Measurements from ENCODE around the gene FRMD4A.

Gene FRMD4A

GRCh38 chr10:14327527-14327926 is 3.2 kb downstream of the FRMD4A start:
- no peak overlapping the region for H3K4me3 ChIP-seq (ENCODE audit: low read length)
- TF ChIP-seq ZNF274 (IDR thresholded peaks at IDR 0.05; ENCODE audit: low read depth, low read length) = no peak

DNA sequence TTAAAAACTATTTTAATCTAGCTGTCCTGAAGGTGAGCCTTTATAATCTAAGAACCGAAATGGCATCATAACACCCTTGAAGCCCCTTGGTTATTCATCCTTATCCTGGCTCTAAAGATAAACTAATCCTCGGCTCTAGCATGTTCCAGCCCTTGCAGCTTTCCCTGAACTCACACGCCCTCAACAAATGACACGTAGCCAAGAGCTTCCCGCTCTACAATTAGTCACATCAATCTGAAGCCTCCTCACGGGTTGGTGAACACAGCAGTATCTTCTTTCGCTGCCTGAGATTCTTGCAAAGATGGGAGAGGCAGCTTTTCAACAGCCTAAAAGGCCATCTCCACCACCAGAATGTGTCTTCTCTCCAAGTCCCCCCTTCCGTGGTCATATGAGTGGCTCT is 4.1 kb downstream of the FRMD4A start:
- no peak for TF ChIP-seq ZNF274 (IDR thresholded peaks at IDR 0.05; ENCODE audit: low read depth, low read length)

GRCh38 chr10:14325325-14325955 is 5.3 kb downstream of the FRMD4A start:
- H3K4me3 ChIP-seq (ENCODE audit: low read length) = no peak overlapping the region
- no peak for TF ChIP-seq ZNF274 (IDR thresholded peaks at IDR 0.05; ENCODE audit: low read depth, low read length)

More for the DNA sequence above, 4.1 kb downstream of the FRMD4A start:
- H3K4me3 ChIP-seq (ENCODE audit: low read length) = no peak overlapping the region

GRCh38 chr10:14322526-14323188 is 8.1 kb downstream of the FRMD4A start:
- no peak for TF ChIP-seq ZNF274 (IDR thresholded peaks at IDR 0.05; ENCODE audit: low read depth, low read length)
- no peak overlapping the region for H3K4me3 ChIP-seq (ENCODE audit: low read length)

- no peak overlapping the region for H3K4me3 ChIP-seq (ENCODE audit: low read length)
- TF ChIP-seq ZNF274 (IDR thresholded peaks at IDR 0.05; ENCODE audit: low read depth, low read length) = no peak
Observed at GRCh38 chr10:14318007-14318406, 12.7 kb downstream of the FRMD4A start.

DNA sequence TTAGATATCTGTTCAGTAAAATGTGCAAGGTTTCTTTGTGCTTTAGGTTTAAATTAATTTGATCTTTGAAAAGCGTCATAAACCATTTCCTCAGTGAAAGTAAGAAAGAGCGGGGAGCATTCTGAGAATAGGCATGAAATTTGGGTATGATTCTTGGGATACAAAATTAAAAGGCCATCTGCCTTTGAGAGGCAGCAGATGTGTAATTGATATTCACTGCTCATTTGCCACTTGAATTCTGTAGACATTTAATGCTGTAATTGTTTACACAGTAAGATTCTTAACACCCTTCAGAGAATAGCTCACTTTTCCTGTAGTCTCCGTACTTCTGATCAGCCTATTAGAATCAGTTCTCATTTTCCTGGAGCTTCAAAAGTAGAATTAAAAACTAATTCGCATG is 18.7 kb downstream of the FRMD4A start:
- no peak for TF ChIP-seq ZNF274 (IDR thresholded peaks at IDR 0.05; ENCODE audit: low read depth, low read length)
- H3K4me3 ChIP-seq (ENCODE audit: low read length) = no peak overlapping the region

GRCh38 chr10:14311206-14311957 is 19.3 kb downstream of the FRMD4A start:
- H3K4me3 ChIP-seq (ENCODE audit: low read length) = no peak overlapping the region
- TF ChIP-seq ZNF274 (IDR thresholded peaks at IDR 0.05; ENCODE audit: low read depth, low read length) = no peak

DNA sequence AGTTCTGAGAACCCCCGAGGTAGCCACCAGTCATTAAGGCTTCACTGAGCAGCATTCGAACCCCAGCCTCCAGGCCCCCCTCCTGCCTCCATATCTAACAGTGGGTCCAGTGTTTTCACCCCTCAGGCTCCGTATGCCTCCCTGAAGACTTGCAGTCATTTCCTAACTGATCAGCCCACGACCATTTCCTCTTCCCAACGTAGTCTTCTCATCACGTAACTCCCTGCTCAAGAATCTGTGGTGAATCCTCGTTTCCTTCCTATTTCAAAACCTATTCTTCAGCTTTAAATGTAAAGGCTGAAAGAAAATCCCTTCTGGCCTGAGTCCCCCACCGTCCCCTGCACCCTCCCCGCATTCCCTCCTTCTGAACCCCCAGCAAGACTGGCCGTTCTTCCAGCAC is 21.1 kb downstream of the FRMD4A start:
- no peak for TF ChIP-seq ZNF274 (IDR thresholded peaks at IDR 0.05; ENCODE audit: low read depth, low read length)
- no peak overlapping the region for H3K4me3 ChIP-seq (ENCODE audit: low read length)

DNA sequence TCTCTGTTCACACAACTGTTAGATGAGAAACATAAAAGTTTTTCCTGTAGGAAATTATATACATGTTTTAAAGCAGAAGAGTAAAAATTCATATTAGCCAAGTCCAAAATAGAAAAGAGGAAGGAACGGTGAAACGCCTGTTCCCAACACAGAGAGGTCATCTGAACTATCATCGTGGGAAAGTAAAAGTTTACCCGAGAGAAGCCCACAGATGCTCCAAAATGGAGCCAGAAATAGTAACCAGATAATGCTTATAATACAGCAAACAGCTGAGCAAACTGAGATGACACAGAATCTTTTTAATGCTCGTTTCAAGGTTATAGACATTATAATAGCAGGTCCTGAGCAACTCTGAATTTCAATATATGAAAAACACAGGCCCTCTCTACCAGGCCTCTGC is 24.5 kb downstream of the FRMD4A start:
- H3K4me3 ChIP-seq (ENCODE audit: low read length) = no peak overlapping the region
- TF ChIP-seq ZNF274 (IDR thresholded peaks at IDR 0.05; ENCODE audit: low read depth, low read length) = no peak

DNA sequence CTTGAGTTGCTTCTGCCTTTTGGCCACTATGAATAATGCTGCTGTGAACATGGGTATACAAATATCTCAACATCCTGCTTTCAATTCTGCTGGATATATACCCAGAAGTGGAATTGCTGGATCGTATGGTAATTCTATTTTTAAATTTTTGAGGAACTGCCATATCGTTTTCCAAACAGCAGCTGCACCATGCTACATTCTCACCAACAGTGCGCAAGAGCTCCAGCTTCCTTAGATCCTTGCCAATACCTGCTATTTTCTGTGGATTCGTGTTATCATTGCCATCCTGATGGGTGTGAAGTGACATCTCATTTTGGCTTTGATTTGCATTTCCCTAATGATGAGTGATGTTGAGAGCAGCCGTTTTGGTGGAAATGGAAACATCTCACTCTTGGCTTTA is 26.7 kb downstream of the FRMD4A start:
- H3K4me3 ChIP-seq (ENCODE audit: low read length) = no peak overlapping the region
- no peak for TF ChIP-seq ZNF274 (IDR thresholded peaks at IDR 0.05; ENCODE audit: low read depth, low read length)

GRCh38 chr10:14302035-14302434 is 28.7 kb downstream of the FRMD4A start:
- no peak overlapping the region for H3K4me3 ChIP-seq (ENCODE audit: low read length)
- no peak for TF ChIP-seq ZNF274 (IDR thresholded peaks at IDR 0.05; ENCODE audit: low read depth, low read length)

DNA sequence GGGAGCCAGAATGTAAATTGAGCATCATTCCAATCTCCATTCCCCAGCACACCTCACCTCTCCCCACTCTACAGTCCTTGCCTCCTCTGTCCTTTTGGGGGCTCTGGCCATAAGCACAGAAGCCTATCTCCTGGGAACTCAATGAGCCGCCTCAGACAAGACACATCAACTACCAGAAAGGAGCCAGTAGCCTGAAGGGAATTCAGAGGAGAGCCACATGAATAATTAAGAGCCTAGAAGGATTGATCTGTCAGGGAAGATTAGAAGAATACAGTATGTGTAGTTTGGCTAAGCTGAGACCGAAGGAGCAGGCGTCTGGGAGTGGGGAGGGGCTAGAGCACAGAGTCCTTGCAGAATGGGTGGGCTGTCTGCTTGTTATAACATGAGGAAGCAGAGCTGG is 31.2 kb downstream of the FRMD4A start:
- no peak overlapping the region for H3K4me3 ChIP-seq (ENCODE audit: low read length)
- TF ChIP-seq ZNF274 (IDR thresholded peaks at IDR 0.05; ENCODE audit: low read depth, low read length) = no peak

- TF ChIP-seq ZNF274 (IDR thresholded peaks at IDR 0.05; ENCODE audit: low read depth, low read length) = no peak
- H3K4me3 ChIP-seq (ENCODE audit: low read length) = no peak overlapping the region
Observed at GRCh38 chr10:14296065-14296709, 34.5 kb downstream of the FRMD4A start.

- no peak for TF ChIP-seq ZNF274 (IDR thresholded peaks at IDR 0.05; ENCODE audit: low read depth, low read length)
- no peak overlapping the region for H3K4me3 ChIP-seq (ENCODE audit: low read length)
Observed at GRCh38 chr10:14294347-14295059, 36.2 kb downstream of the FRMD4A start.

Data from GM08714 (cell line).